K562 treated with DMSO at 1 percent for 48 hours (cell line): Measurements from ENCODE around the gene PTPA. TPM values are rescaled to one million over a fixed set of nuclear protein-coding genes. Genes with fewer than 3 reads are reported as not detected.

Experiments
- total RNA-seq: library from RNA; unstranded; fragments of 300-600 nt; gene quantifications from 2 replicates; pipeline ENCODE4 v1.2.3, GENCODE V29; 2022; ENCODE audit warnings: low replicate concordance; ENCODE audit errors: extremely low read depth

The PTPA gene
- total RNA-seq: not detected in 2 replicates

DNA sequence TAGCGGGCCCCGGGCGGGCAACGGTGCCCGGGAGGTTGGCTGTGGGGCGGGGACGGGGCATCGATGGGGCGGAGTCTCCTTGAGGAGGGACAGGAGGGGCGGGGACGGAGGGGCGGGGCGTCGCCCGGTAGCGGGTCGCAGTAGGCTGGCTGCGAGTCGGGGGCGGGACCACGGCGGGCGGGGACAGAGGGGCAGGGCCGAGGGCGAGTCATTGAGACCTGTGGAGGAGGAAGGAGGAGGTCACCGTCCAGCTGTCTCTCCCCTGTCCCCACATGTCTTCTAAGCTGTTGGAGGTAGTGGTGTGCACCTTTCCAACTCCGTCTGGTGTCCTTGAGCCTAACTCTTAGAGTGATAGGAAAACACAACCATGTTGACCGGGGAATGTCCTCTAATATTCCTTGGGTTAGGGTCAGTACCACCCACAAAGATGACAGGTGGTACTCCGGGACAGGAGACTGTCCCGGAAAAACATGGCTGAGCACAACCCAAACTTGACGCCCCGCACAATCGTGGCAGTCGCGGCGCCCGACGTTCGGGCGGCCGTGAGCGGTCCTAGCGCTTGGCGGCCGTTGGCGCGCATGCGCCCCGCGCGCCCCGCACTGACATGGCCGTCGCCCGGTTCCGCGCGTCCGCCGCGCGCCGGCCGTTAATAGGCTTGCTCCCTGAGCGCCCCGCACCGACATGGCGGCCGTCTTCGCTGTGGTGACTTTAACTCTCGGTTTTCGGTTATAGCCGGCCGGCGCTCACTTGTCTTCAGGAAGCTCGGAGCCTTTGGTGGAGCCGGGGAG is at the start of gene PTPA, which contains the start of gene CRAT:
PTPA (plus strand) TSS at position 676 of the 788 bp plus-strand sequence. CDS start 186 bp downstream, outside the sequence.
CRAT (minus strand) TSS at position 54 of the 788 bp plus-strand sequence. CDS start 284 bp downstream, outside the sequence.

DNA sequence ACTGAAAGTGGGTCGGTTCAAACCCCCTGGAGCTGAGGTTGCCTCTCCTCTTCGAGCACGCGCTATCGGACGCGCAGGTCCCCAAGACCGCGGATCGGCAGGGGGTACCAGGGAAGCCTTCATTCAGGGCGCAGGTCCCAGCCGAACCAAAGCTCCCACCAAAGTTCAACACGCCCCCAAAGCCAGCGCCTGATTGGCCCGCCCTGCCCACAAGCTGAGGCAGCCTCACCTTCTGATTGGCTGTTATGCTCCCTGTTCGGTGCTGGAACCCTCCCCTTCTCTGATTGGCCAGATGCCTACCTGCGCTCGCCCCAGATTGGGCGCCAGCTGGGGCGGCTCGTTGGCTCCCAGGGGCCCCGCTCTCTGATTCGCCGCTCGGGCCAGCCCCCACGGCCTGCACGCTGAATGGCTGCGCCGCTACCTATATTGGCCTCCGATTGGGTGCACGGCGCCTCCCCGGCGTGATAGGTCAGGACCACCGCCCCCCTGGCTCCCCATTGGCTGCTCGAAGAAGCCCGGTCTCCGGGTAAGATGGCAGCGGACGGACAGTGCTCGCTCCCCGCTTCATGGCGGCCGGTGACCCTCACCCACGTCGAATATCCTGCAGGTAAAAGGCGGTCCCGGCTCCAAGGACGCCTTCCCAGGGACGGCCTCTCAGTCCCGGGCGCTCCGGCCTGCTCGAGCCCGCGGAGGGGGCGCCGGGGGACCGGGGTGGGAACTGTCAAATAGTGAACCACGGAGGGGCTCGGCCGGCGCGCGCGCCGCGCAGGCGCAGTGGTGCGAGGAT is 30.4 kb upstream of the PTPA start, which contains the start of gene DOLPP1:
DOLPP1 (plus strand) TSS at position 511 of the 787 bp plus-strand sequence; CDS start at position 532, 21 bp downstream.

DNA sequence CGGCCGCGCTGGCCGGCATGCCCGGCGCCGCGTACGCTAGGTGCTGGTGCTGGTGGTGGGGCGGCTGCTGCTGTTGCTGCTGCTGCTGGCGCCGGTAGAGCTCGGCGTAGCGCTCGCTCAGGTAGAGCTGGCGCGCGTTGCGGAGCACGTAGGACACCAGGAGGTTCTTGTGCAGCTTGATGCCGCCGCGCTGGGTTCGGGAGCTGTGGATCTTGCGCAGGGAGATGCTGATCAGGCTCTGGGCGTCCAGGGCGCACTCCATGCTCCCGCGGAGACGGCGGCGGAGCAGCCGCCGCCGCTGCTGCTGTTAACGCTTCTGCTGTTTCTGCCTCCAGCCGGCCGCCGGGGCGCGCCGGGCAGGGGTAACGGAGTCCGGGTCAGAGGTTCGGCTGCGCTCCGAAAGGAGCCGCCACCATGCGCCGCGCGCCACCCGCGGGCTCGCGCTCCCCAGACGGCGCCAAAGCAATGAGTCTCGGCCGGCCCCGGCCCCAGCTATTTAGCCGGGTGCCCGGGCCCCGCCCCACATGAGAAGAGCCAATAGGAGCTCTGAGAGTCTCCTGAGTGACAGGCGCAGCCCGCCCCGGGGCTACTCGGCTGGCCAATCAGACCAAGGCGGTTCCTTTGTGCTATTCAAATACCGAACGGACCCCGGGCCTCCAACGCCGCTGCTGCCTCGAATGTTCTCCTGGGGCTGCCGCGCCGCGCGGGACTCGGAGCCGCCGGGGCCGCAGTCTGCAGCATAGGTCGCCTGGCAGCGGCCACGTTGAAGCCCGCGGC is 66.8 kb downstream of the PTPA start, which contains the start of gene IER5L:
IER5L (minus strand) TSS at position 471 of the 777 bp plus-strand sequence; CDS start at position 262, 209 bp downstream.

Other genes starting within 250 kb of the PTPA start
- gene KYAT1, start 229.5 kb upstream of the PTPA start, total RNA-seq: not detected in 2 replicates
- gene LRRC8A, start 229.3 kb upstream of the PTPA start, total RNA-seq: not detected in 2 replicates
- gene PHYHD1, start 190.4 kb upstream of the PTPA start, total RNA-seq: not detected in 2 replicates
- gene DOLK, start 163.8 kb upstream of the PTPA start, total RNA-seq: not detected in 2 replicates
- 457 TPM in 1 of 2 replicates, not detected in the other for gene NUP188, start 163.7 kb upstream of the PTPA start, total RNA-seq
- 434 TPM in 1 of 2 replicates, not detected in the other for gene SH3GLB2, start 83.1 kb upstream of the PTPA start, total RNA-seq
- 179 TPM in 1 of 2 replicates, not detected in the other for gene MIGA2, start 74.8 kb upstream of the PTPA start, total RNA-seq
- not detected in 2 replicates for gene DOLPP1, start 30.3 kb upstream of the PTPA start, total RNA-seq
- gene CRAT, start 622 bp upstream of the PTPA start, total RNA-seq: not detected in 2 replicates
- gene IER5L, start 66.8 kb downstream of the PTPA start, total RNA-seq: not detected in 2 replicates